HCT116 (cell line): ENCODE results near the gene ZNF441. TPM values are rescaled to one million over a fixed set of nuclear protein-coding genes. Genes with fewer than 3 reads are reported as not detected.

Experiments used
- ATAC-seq: fragments of 200-7000 bp; cut with Tn5 transposase; 2 replicates; pipeline ENCODE4 v1.9.1; 2020; ENCODE audit warnings: mild to moderate bottlenecking, moderate library complexity
- BruUV-seq: library from RNA; stranded (reverse); fragments of 400-500 nt; replicated peaks from 2 replicates; lab custom pipeline; 2021; lab: Mats Ljungman, UMichigan
- CTCF ChIA-PET: fragments of 300-600 bp; sonication (Branson Sonifier 250); formaldehyde crosslinking; loops from one replicate; lab custom pipeline; 2021; ENCODE audit warnings: antibody characterized with exemption; lab: Charles Lee
- POLR2A ChIA-PET: fragments of 300-600, 350-600 bp; sonication (Branson Sonifier 250); formaldehyde crosslinking; loops from one replicate; lab custom pipeline; 2021; ENCODE audit warnings: antibody characterized with exemption; lab: Charles Lee
- RAD21 ChIA-PET, 2 experiments: fragments of 300-600 bp; sonication (Branson Sonifier 250); formaldehyde crosslinking; loops; one replicate each; lab custom pipeline; 2023; ENCODE audit warnings: low total read pairs in 2 of 2; ENCODE audit not compliant: uncharacterized antibody in 2 of 2, unreplicated experiment in 2 of 2, low non-redundant PET in 1 of 2; lab: Charles Lee
- DNase-seq: peaks from one replicate; pipeline ENCODE4 v3.0.0-alpha.2; 2010; ENCODE audit warnings: low read depth, low spot score
- H2AFZ ChIP-seq: fragments of 200-600 bp; shearing (Covaris generic), sonication (generic); 2 replicates; pipeline ENCODE4 v1.6.1; 2017; ENCODE audit warnings: low read depth, mixed run types, mixed read lengths, antibody characterized with exemption, low read length; ENCODE audit not compliant: poor library complexity, severe bottlenecking
- H3K27ac ChIP-seq: 2 replicates; pipeline ENCODE4 v1.5.1; 2012; ENCODE audit warnings: low read depth, low read length
- H3K27me3 ChIP-seq: fragments of 200-600 bp; sonication (generic); 2 replicates; pipeline ENCODE4 v1.6.1; 2016; ENCODE audit warnings: mixed run types, low read length, mixed read lengths; ENCODE audit not compliant: insufficient read depth
- H3K36me3 ChIP-seq, 2 experiments: fragments of 200-500 bp in 1 of 2; fragments of 200-600 bp in 1 of 2; sonication (Bioruptor generic) in 1 of 2; sonication (generic) in 1 of 2; 2 replicates each; pipeline versions ENCODE4 v1.5.1 to v1.6.1; 2014 to 2016; ENCODE audit warnings: low read length in 2 of 2, inconsistent platforms in 1 of 2, mixed read lengths in 1 of 2, mixed run types in 1 of 2; ENCODE audit not compliant: insufficient read depth in 2 of 2, control insufficient read depth in 1 of 2
- H3K4me1 ChIP-seq, 2 experiments: fragments of 200-600 bp in 1 of 2; sonication (generic) in 1 of 2; 2 replicates each; pipeline versions ENCODE4 v1.5.1 to v1.6.1; 2012 to 2017; ENCODE audit warnings: low read length in 2 of 2, inconsistent platforms in 1 of 2, mild to moderate bottlenecking in 1 of 2, mixed read lengths in 1 of 2, mixed run types in 1 of 2, moderate library complexity in 1 of 2; ENCODE audit not compliant: insufficient read depth in 2 of 2, control insufficient read depth in 1 of 2
- H3K4me2 ChIP-seq: fragments of 200-600 bp; sonication (generic); 2 replicates; pipeline ENCODE4 v1.6.1; 2017; ENCODE audit warnings: mixed run types, low read length, mixed read lengths
- H3K4me3 ChIP-seq, 2 experiments: fragments of 200-600 bp in 1 of 2; sonication (generic) in 1 of 2; replicated peaks in 1 of 2; 2 replicates each; pipeline ENCODE4 v1.5.1; 2011 to 2016; ENCODE audit warnings: low read length in 2 of 2, control low read depth in 1 of 2, low read depth in 1 of 2, mild to moderate bottlenecking in 1 of 2, mixed read lengths in 1 of 2, mixed run types in 1 of 2
- H3K79me2 ChIP-seq: fragments of 200-600 bp; sonication (generic); 2 replicates; pipeline ENCODE4 v1.6.1; 2017; ENCODE audit warnings: mild to moderate bottlenecking, mixed run types, low read length, moderate library complexity, mixed read lengths; ENCODE audit not compliant: insufficient read depth
- H3K9ac ChIP-seq: fragments of 200-600 bp; sonication (generic); 2 replicates; pipeline ENCODE4 v1.6.1; 2016; ENCODE audit warnings: low read length, mixed read lengths
- H3K9me2 ChIP-seq: fragments of 200-600 bp; sonication (generic), shearing (Covaris generic); 2 replicates; pipeline ENCODE4 v1.6.1; 2017; ENCODE audit warnings: mixed run types, mild to moderate bottlenecking, moderate library complexity; ENCODE audit not compliant: insufficient read depth
- H3K9me3 ChIP-seq, 2 experiments: fragments of 200-500 bp in 1 of 2; fragments of 200-600 bp in 1 of 2; sonication (Bioruptor generic) in 1 of 2; sonication (generic) in 1 of 2; 2 replicates each; pipeline ENCODE4 v1.6.1; 2014 to 2017; ENCODE audit warnings: low read length in 2 of 2, mixed read lengths in 2 of 2, inconsistent platforms in 1 of 2, low read depth in 1 of 2, mild to moderate bottlenecking in 1 of 2, mixed run types in 1 of 2, moderate library complexity in 1 of 2; ENCODE audit not compliant: control insufficient read depth in 1 of 2, insufficient read depth in 1 of 2
- H4K20me1 ChIP-seq: fragments of 200-600 bp; sonication (generic), shearing (Covaris generic); 2 replicates; pipeline ENCODE4 v1.6.1; 2017; ENCODE audit warnings: mixed run types, mild to moderate bottlenecking, moderate library complexity; ENCODE audit not compliant: insufficient read depth
- SIN3A ChIP-seq: IDR thresholded peaks from 2 replicates; pipeline ENCODE4 v1.6.1; 2012; ENCODE audit warnings: low read depth
- ZNF274 ChIP-seq: fragments of 200-500 bp; sonication (Bioruptor generic); IDR thresholded peaks from 2 replicates; pipeline ENCODE4 v1.6.1; 2014; ENCODE audit warnings: mild to moderate bottlenecking, low read depth, low read length, inconsistent platforms
- intact Hi-C: fragments of 100-400 bp; cut with micrococcal nuclease; formaldehyde crosslinking; loops from 2 replicates; pipeline ENCODE4 v1.10.0; 2022
- total RNA-seq: library from RNA; stranded (reverse); gene quantifications from one replicate; pipeline ENCODE4 v1.2.1, GENCODE V29; 2021; ENCODE audit not compliant: unreplicated experiment

ZNF441 gene
- total RNA-seq, 1 experiment from 2014 or later: 1.1 TPM

DNA sequence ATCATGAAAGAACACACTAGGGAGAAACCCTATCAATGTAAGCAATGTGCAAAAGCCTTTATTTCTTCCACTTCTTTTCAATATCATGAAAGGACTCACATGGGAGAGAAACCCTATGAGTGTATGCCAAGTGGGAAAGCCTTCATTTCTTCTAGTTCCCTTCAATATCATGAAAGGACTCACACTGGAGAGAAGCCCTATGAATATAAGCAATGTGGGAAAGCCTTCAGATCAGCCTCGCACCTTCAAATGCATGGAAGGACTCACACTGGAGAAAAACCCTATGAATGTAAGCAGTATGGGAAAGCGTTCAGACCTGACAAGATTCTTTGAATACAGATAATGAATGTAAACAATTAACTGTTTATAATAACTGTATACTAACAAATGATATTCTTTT is 66.7 kb downstream of the ZNF441 start:
- no peak for DNase-seq
- RAD21 ChIA-PET: no interaction called here
- intact Hi-C loops: no loop called here
- POLR2A ChIA-PET: no interaction called here
- no peak overlapping the region for H3K4me3 ChIP-seq
- ATAC-seq: no peak
- no peak overlapping the region for H3K9ac ChIP-seq
- BruUV-seq: no TSS peak
- H3K36me3 ChIP-seq: peaks cover 2 to 21% of the 10 kb centered on the region in 2 experiments; a peak in 3 of 4 replicates
- H3K27me3 ChIP-seq: no peaks in the 10 kb centered on the region
- H3K4me2 ChIP-seq: no peak overlapping the region
- no peaks in the 10 kb centered on the region for H3K79me2 ChIP-seq
- H2AFZ ChIP-seq: no peak overlapping the region
- peaks cover 16 to 40% of the 10 kb centered on the region in 2 experiments; a peak in 3 of 4 replicates for H3K9me3 ChIP-seq
- TF ChIP-seq SIN3A (no peak), ZNF274 (peak; percentile 39; the same call in 1 of the 2 replicates)
- no peaks in the 10 kb centered on the region for H3K9me2 ChIP-seq
- CTCF ChIA-PET: no interaction called here
- no peaks in the 10 kb centered on the region for H4K20me1 ChIP-seq
- no peaks in the 10 kb centered on the region for H3K4me1 ChIP-seq
- H3K27ac ChIP-seq: no peak overlapping the region

Other genes with a start within 250 kb of the ZNF441 start
- gene ECSIT, start 237.9 kb upstream of the ZNF441 start, total RNA-seq: 52.8 TPM
- 0.64 TPM for gene CNN1, start 228.1 kb upstream of the ZNF441 start, total RNA-seq
- gene ELOF1, start 207.8 kb upstream of the ZNF441 start, total RNA-seq: 74.5 TPM
- gene ACP5, start 189.4 kb upstream of the ZNF441 start, total RNA-seq: 1.2 TPM
- 14.8 TPM for gene ZNF627, start 169.5 kb upstream of the ZNF441 start, total RNA-seq
- gene ZNF823, start 28.1 kb upstream of the ZNF441 start, total RNA-seq: 4.7 TPM
- not detected for gene ZNF491, start 31.5 kb downstream of the ZNF441 start, total RNA-seq
- 11.4 TPM for gene ZNF440, start 47.3 kb downstream of the ZNF441 start, total RNA-seq
- gene ZNF439, start 81.7 kb downstream of the ZNF441 start, total RNA-seq: not detected
- gene ZNF69, start 120.8 kb downstream of the ZNF441 start, total RNA-seq: not detected
- 9.3 TPM for gene ZNF700, start 158.1 kb downstream of the ZNF441 start, total RNA-seq
- gene ZNF763, start 198.0 kb downstream of the ZNF441 start, total RNA-seq: not detected